Epithelial cell of proximal tubule (primary cell): ENCODE data around the gene DKK3. TPM values are rescaled to one million over a fixed set of nuclear protein-coding genes. Genes with fewer than 3 reads are reported as not detected.

Source experiments
- DNase-seq: peaks from one replicate; pipeline ENCODE4 v3.0.0-alpha.2; 2011; ENCODE audit warnings: low read depth
- H3K4me3 ChIP-seq: 2 replicates; pipeline ENCODE4 v1.5.1; 2011; ENCODE audit warnings: low read depth, mild to moderate bottlenecking, low read length
- CTCF ChIP-seq: conservative IDR thresholded peaks from 2 replicates; pipeline ENCODE4 v1.5.1; 2012; ENCODE audit warnings: low read depth, mild to moderate bottlenecking, low read length
- total RNA-seq: library from RNA; depleted of rRNA; stranded (reverse); fragments of >200 nt; gene quantifications from 2 replicates; pipeline ENCODE4 v1.2.3, GENCODE V29; 2015

DKK3 gene
- total RNA-seq, 1 donor from 2014 or later, result 133 TPM

- no peak overlapping the region for H3K4me3 ChIP-seq
- no peak for DNase-seq
- no peak for TF ChIP-seq CTCF
Observed at GRCh38 chr11:11972730-11973341, 35.6 kb downstream of the DKK3 start.

- no peak for DNase-seq
- no peak overlapping the region for H3K4me3 ChIP-seq
- no peak for TF ChIP-seq CTCF
Observed at GRCh38 chr11:11971906-11972547, 36.4 kb downstream of the DKK3 start.

GRCh38 chr11:11970556-11970955 lies 37.9 kb downstream of the DKK3 start:
- TF ChIP-seq CTCF, result no peak
- no peak overlapping the region for H3K4me3 ChIP-seq
- no peak for DNase-seq

GRCh38 chr11:11969380-11970215 lies 38.8 kb downstream of the DKK3 start:
- DNase-seq, result no peak
- no peak overlapping the region for H3K4me3 ChIP-seq
- no peak for TF ChIP-seq CTCF

GRCh38 chr11:11968511-11969280 lies 39.7 kb downstream of the DKK3 start:
- DNase-seq, result no peak
- no peak overlapping the region for H3K4me3 ChIP-seq
- TF ChIP-seq CTCF, result no peak

- no peak for TF ChIP-seq CTCF
- H3K4me3 ChIP-seq, result no peak overlapping the region
- no peak for DNase-seq
Observed at GRCh38 chr11:11967669-11968510, 40.5 kb downstream of the DKK3 start.
